Middle frontal gyrus (tissue), 1 donor: ENCODE measurements around the gene PTTG2.
"Not testable (repeated sequence)": the region's sequence is repeated elsewhere in the genome, so short reads cannot be mapped to it uniquely, and the experiment has no call there.

Source experiments
- DNase-seq: peaks from one replicate; pipeline ENCODE4 v3.0.0-alpha.2; 2015; ENCODE audit warnings: low spot score; ENCODE audit errors: extremely low spot score

The PTTG2 gene

DNA sequence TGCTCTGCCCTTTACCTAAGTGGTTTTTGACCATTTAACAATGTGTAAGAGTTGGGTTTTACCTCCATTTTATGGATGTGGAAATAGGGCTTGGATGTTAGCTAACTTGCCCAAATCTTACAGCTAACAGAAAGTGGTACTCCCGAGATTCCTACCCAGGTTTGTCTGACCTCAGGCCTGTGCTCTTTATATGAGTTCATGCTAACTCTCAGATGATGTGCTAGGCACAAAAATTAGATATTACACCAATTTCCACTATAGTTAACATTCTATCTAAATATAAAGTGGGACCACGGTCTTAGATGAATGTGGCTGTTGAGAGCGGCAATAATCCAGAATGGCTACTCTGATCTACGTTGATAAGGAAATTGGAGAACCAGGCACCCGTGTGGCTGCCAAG is at the start of gene PTTG2:
Gene PTTG2 (plus strand): TSS at position 301 of the 400 bp plus-strand sequence. CDS start 37 bp downstream, at position 338.
- DNase-seq, result no peak

DNA sequence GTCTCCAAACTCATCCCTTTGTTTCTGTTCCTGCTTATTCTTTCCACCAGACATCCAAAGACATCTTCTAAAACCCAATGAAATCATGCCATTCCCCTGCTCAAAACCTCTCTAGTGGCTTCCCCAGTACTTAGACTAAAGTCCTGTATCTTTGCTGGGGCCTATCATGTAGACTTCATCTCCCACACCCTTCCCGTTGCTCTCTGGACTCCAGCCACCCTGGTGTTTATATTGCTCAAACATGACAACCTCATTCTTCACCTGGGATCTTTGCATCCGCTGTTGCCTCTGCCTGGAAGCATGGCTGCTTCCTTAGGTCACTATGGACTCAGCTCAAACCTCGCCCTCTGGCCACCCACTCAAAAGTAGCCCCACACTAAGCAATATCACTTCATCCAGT is 45.7 kb upstream of the PTTG2 start:
- no peak for DNase-seq

DNA sequence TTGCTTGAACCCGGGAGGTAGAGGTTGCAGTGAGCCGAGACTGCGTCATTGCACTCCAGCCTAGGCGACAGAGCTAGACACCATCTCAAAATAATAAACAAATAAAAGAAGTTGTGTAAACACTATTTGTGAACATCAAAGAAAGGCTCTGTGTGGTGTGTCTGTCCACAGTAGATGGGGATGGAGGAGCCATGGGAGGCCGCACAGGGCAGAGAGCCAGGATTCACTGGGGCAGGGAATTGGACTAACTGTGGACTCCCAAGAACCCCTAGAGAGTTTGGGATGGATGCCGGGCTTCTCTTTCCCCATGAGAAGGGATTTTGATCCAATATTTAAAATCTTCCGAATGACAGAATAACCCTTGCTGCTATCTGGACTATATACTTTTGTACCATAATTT is 42.8 kb upstream of the PTTG2 start:
- DNase-seq, result no peak

DNA sequence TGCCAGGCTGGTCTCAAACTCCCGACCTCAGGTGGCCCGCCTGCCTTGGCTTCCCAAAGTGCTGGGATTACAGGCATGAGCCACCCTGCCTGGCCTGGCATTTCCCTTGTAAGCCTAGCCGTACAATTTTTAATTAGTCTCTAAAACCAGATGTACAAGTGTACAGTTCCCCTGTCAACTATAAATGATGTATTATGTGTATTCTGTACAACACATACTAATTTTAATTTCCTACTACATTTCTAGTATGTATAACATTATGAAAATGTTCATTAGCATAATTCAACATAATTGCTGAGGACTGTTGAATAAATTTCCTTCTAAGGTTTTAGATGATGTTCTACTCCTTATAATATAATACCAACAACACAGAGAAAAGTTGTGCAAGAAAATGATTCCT is 41.5 kb upstream of the PTTG2 start:
- no peak for DNase-seq

DNA sequence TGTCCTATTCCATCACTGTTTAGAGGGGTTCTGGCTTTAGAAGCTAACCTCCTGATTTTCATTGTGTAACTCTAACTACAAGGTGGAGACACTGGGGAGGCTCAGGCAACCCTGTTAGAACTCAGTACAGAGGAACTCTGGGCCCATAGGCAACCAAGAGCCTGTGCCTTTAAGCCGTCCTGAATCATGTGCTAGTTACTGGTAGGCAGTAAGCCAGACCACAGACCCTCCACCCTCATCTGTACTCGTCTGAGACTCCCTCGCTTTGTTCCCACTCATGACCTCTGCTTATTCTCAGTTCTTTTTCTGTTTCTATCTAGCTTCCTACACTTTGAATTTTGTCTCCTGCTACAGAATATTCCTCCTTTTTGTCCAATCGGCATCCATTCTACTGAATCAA is 37.9 kb upstream of the PTTG2 start:
- no peak for DNase-seq

DNA sequence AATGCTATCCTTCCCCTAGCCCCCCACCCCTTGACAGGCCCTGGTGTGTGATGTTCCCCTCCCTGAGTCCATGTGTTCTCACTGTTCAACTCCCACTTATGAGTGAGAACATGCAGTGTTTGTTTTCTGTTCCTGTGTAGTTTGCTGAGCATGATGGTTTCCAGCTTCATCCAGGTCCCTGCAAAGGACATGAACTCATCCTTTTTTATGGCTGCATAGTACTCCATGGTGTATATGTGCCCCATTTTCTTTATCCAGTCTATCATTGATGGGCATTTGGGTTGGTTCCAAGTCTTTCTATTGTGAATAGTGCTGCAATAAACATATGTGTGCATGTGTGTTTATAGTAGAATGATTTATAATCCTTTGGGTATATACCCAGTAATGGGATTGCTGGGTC is 37.1 kb upstream of the PTTG2 start:
- not testable (repeated sequence) for DNase-seq

DNA sequence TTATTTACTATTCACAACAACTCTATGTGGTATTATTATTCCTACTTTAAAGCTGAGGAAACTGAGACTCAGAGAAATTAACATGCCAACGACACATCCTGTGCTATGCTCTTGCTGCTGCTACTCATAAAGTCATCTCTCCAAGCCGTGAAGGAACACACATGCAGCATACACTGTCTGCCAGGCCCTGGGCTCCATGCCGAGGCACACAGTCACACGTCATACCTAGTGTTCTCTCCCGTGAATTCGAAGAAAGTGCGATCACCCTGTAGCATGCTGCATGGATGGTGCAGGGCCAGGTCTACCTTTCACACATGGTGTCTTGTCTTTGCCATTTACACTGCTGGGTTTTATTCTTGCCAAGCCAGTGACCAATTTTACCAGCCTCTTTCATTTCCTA is 35.3 kb upstream of the PTTG2 start:
- DNase-seq, result no peak

DNA sequence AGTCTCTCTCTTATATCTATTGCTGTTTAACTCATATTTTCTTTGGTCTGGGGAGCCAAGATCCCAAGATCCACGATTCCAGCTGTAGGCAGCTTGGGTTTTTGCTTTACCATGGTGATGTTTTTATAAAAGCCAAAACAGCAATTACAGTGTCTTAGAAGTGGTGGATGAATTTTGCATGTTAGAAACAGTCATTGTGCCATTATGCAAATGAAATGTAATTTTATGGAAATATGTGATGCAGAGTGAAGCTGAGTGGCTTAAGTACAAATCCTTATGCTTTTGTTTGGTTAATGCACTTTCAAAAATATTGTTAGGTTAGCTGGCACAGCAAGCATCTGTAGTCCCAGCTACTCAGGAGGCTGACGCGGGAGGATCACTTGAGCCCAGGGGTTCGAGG is 32.8 kb upstream of the PTTG2 start:
- DNase-seq, result no peak

DNA sequence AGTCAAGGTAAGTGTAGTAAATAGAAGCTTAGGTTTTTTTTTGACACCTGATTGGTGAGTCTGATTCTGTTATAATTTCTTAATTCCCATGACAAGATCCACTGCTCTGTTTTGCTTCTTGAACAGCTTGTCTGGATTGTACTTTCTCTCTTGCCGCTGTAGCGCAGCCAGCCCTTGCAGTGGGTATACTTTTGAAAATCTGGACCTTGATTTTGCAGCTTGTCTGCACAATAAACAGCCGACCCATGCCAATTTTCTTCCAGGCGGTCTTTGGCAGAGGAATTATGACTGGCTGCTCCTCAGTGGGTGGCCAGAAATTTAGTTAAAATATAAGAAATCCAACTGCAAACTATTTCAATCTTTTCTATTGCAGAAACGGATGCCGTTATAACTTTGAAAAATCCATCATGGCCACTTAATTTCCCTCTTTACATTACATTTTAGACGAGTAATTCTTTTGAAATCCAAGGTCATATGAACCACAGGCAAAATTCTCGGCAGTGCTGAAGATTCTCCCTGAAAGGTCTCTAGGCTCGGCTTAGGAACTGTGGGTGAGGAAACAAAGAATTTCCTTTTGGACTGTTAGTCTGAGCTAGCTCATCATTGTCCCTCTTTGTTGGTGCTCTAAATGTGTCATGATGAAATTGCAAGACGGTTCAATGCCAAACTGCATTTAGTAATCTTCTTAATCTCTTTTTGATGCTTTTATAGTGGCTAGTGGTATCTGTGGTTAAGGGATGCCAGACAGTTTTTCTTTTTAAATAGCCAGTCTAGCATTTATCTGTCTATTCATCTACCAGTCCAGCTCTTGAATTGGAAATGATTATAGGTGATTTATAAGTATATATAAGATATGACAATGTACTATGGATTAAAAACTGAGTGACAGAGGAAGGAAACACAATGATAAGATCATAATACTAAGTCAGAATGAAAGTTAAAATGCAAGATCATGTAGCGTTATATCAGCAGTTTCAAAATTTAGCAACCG is 31.5 kb upstream of the PTTG2 start:
- DNase-seq, result no peak

DNA sequence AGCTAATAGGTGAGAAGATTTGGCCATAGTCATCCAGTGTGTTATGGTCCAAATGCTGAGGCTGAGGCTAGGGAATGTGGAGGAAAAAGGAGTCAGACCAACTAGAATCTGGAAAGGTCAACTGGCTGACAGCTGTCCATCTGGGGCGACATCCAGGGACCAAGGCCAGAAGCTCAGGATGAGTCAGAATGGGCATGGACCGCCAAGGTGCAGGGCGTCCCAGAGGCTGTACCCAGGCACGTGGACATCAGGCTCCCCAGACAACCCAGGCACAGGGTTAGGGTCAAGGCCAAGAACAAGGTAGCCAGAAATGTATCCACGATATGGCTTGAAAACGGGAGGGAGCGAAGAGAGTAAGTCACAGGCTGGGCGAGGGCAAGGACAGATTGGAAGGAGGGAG is 26.1 kb upstream of the PTTG2 start:
- DNase-seq, result no peak

DNA sequence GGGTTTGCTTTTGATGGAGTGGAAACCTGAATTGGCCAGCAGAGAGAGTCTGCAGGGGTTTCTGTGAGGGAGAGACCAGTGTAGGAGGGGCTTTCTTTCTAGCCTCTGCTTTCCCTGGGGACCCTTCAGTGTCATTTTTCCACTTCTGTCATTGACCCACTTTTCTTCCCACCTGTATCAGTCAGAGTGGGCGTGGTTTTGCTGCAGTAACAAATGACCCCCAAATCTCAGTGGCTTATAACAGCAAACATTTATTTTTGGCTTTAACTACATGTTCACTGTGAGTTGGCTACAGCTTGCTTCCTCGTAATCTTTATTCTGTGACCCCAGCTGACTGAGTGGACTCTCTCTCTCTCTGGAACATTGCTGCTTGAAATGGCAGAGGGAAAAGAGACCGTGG is 25.6 kb upstream of the PTTG2 start:
- DNase-seq, result no peak

DNA sequence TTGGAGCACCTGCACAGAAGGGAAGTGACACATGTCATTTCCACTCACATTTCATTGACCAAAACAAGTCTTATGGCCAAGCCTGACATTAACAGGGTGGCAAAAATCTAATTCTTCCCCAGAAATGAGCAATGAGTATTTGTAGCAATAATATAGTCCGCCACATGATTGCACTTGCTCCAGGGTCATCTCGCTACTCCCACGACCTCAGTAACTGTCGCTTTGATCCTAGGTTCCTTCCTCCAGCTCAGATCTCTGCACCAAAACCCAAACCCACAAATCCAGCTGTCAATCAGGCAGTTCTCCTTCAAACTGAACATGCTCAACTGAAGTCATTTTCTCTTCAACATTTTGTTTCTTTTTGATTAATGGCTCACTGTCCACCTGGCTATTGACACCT is 25.2 kb upstream of the PTTG2 start:
- DNase-seq, result no peak

DNA sequence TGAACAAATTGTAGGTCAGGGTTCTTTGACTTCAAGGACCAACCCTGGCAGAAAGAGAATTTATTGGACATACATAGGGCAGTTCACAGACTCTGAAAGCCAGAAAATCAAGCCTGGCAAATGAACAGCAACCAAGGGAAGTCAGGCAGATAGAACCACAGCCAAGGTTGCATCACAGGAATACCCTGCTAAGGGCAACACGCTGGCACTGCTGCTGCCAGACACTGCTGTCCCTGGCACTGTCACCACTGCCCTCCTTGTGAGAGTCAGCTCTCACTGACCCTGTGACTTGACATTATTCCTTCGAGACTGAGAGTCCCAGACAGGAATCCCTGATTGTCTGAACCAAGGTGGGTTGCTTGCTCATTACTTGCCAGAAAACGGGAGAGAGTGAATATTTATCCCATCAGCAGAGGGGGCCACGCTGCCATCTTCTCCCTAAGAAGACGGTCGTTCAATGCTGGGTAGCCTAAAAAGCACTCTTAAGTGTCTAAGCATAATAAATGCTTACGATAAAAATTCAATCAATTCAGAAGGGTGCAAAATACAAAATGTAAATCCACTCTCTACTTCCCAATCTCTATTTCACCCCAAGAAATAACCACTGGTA is 23.2 kb upstream of the PTTG2 start:
- DNase-seq, result no peak

DNA sequence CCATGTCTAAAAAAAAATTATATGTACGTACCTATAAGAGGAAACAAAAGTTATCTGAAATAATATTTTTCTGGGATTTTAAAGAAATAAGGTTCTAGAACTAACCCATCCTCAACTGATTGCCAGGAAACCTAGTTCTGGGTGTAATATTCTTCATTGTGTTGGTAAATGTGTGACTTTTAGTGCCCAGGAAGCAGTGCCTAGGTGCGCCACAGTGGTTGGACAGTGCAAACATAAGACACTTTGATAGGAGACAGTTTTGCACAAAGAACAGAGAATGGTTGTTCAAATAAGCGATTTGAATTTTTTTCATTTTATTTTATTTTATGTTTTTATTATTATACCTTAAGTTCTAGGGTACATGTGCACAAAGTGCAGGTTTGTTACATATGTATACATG is 22.0 kb upstream of the PTTG2 start:
- DNase-seq, result no peak

DNA sequence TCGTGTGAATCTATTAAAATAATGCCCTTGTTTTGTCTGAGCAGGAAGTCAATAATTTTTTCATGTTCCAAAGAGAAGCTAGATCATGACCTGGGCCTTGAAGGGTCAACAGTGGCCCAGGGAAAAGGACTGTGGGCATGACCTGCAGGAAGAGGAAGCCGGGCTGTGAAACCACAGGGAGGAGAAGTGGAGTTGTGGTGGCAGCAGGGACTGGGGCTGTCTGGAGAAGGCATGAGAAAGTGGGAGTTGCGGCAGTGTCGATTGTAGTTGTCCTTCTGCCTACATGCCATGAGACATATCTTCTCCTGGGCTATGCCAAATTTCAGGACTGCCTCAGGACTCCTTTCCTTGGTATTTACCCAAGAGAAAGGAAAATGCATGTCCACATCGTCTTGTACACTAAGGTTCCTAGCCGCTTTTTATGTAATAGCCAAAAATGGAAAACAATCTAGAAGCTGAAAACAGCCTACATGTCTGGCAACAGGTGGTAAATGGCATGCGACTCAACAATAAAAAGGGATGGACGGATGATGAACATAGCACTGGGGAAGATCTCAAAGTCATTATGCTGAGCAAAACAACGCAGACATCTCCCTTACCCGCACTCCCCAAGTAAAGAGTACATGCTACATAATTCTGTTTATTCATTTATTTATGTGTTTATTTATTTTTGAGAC is 13.6 kb upstream of the PTTG2 start:
- no peak for DNase-seq

DNA sequence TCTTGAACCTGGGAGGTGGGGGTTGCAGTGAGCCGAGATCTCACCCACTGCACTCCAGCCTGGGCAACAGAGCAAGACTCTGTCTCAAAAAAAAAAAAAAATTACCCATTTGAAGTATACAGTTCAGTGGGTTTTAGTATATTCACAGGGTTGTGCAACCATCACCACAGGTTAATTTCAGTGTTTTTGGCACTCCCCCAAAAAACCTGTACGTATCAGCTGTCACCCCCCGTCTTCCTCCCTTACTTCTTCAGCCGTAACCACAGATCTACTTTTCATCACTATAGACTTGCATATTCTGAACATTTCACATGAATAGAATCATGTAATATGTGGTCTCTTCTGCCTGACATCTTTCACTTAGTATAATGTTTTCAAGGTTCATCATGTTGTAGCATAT is 11.7 kb upstream of the PTTG2 start:
- DNase-seq, result no peak

DNA sequence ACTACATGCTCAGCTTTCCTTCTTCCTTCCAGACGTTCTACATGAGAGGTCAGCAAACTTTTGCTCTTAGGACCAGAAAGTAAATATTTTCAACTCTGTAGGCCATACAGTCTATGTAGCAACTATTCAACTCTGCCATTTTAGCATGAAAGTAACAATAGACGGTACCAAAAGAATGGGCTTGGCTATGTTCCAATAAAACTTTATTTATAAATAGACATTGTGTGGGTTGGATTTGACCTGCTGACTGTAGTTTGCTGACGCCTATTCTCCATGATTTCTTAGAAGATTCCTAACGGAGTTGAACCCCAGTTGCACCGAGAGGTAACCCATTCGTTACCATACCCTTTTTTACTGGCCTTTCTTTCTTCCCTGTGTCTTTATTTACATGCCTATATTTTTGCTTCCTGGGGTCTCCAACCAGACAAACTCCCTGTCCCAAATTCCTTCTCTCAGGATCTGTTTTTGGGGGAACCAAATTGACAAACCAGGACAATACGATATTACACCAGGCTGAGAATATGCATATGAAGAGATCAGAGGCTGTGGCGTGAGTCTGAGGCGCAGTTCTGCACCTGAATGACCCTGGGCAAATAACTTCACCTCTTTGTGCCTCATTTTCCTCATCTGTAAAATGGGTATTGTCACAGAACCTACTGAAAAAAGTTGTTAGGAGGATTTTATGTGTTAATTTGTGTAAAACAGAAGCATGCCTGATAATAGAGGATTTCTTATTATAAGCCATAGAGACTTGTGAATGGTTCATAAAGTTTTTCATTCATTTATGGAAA is 10.4 kb upstream of the PTTG2 start:
- DNase-seq, result no peak

DNA sequence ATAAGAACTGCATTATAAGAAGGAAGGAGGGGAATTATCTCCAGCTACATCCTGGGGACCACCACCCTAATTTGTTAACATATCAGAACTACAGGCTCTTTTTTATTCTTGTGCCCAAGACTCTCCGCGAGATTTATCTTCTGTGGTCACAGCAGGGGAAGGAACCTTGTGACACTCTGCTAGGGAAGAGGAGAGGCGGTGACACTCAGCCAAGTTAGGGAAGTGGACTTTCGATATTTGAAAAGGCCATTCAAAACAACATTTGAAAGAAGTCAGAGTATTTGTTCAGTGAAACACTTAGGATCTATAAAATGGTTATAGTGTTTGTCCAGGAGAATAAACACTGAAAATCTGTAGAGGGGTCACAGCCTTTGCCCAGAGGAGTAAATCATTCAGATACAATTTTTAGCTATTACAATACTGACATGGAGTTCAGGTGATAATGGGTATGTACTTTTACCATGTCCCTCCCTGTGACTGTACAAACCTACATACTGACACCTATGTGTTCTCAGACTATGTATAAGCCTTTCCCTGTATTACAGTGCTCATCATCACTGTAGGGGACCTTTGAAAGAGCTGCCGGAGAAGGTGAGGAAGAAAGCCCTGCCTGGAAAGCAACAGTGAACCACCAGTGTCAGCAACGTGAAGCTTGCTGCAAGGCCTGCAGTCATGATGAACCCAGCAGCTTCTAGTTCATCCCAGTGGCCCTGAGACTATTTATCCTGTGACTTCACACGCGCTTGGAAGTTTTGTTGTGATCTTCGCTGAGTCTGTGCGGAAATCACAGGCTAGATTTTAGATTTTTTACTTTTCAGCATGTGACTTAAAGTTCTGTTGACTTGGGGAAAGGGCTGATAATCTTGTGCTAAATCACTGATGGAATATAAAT is 8.5 kb upstream of the PTTG2 start:
- no peak for DNase-seq

DNA sequence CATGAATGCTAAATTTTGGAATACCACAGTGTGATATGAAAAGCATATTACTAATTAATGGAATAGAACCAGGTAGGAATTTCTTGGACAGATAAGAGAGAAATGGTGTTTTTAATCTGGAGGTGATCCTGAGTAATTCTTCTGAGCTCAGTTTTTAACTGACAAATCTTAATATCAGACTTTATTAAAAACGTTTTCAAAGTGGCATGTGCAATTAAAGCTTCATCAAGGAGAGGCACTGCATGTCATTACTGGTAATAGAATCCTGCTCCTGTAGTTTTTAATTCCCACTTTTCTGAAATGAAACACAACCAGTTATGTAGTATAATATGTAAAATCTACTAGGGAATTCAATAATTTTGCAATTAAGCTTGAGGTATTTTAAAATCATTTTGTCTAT is 7.0 kb upstream of the PTTG2 start:
- DNase-seq, result no peak

DNA sequence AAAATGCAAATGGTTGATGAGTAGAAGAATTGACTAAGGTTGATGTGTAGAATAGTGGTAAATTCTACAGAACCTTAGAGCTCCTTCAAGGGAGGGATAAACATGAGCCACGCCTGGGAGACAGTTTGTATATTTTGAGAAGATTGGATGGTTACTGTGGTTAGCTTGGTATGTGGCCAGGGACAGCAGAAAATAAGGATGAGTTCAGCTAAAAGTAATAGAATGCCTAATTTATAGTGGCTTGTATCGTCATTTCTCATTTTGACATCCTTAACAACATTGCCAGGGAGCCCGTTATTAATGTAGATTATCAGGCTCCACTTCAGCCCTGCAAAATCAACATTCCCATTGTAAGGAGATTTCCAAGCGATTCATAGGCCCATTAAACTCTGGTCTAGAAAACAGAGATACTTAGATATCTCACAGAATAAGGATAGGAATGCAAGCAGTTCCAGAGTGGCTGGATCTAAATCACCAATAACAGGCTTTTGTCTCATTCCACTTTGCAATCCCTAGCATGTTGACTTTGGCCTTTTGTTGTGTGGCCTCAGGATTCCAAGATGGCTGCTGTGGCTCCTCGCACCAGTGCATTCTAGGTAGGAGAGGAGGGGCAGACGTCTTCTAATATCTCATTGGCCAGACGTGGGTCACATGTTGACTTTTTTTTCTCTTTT is 6.4 kb upstream of the PTTG2 start:
- no peak for DNase-seq
